Neural cell (in vitro differentiated cells): Measurements from ENCODE around the gene TIMM17B. TPM values are rescaled to one million over a fixed set of nuclear protein-coding genes. Genes with fewer than 3 reads are reported as not detected.

Experiments used
- H2AFZ ChIP-seq: fragments of 200-600, 300-800 bp; sonication (generic), shearing (Covaris generic); 2 replicates; pipeline ENCODE4 v1.6.0; 2014; ENCODE audit warnings: low read depth, mild to moderate bottlenecking, antibody characterized with exemption, low read length, moderate library complexity
- H3F3A ChIP-seq: fragments of 200-600 bp; shearing (Covaris generic); 2 replicates; pipeline ENCODE4 v1.6.1; 2016; ENCODE audit warnings: mild to moderate bottlenecking, moderate library complexity, mixed read lengths, antibody characterized with exemption, low read length; ENCODE audit not compliant: insufficient read depth, poor library complexity, severe bottlenecking
- H3K27ac ChIP-seq: fragments of 200-600, 300-800 bp; sonication (generic), shearing (Covaris generic); 2 replicates; pipeline ENCODE4 v1.5.1; 2014; ENCODE audit warnings: mild to moderate bottlenecking, low read length, moderate library complexity
- H3K27me3 ChIP-seq: fragments of 300-800, 200-600 bp; sonication (generic), shearing (Covaris generic); 2 replicates; pipeline ENCODE4 v1.6.0; 2014; ENCODE audit warnings: mild to moderate bottlenecking, low read depth, low read length, moderate library complexity; ENCODE audit not compliant: insufficient read depth
- H3K36me3 ChIP-seq: fragments of 300-800, 200-600 bp; sonication (generic), shearing (Covaris generic); 2 replicates; pipeline ENCODE4 v1.5.1; 2014; ENCODE audit warnings: mild to moderate bottlenecking, antibody characterized with exemption, low read length, moderate library complexity; ENCODE audit not compliant: insufficient read depth
- H3K4me2 ChIP-seq: fragments of 300-800, 200-600 bp; sonication (generic), shearing (Covaris generic); 2 replicates; pipeline ENCODE4 v1.6.0; 2014; ENCODE audit warnings: mild to moderate bottlenecking, low read length
- H3K4me3 ChIP-seq: fragments of 300-800, 200-600 bp; sonication (generic), shearing (Covaris generic); 2 replicates; pipeline ENCODE4 v1.5.1; 2014; ENCODE audit warnings: mild to moderate bottlenecking, low read length, moderate library complexity
- H3K79me2 ChIP-seq: fragments of 200-600 bp; shearing (Covaris generic); replicated peaks from 2 replicates; pipeline ENCODE4 v1.6.0; 2014; ENCODE audit warnings: mild to moderate bottlenecking, low read length, moderate library complexity; ENCODE audit not compliant: insufficient read depth
- H3K9ac ChIP-seq: fragments of 300-800, 200-600 bp; sonication (generic), shearing (Covaris generic); 2 replicates; pipeline ENCODE4 v1.6.1; 2016; ENCODE audit warnings: mild to moderate bottlenecking, low read length, mixed read lengths
- H3K9me2 ChIP-seq: fragments of 200-600 bp; shearing (Covaris generic); 2 replicates; pipeline ENCODE4 v1.6.1; 2016; ENCODE audit warnings: mild to moderate bottlenecking, low read length, mixed read lengths; ENCODE audit not compliant: insufficient read depth
- H3K9me3 ChIP-seq: fragments of 200-600, 300-800 bp; sonication (generic), shearing (Covaris generic); 2 replicates; pipeline ENCODE4 v1.6.1; 2016; ENCODE audit warnings: mild to moderate bottlenecking, mixed run types, low read length, moderate library complexity, mixed read lengths
- H4K20me1 ChIP-seq: fragments of 200-600 bp; shearing (Covaris generic); 2 replicates; pipeline ENCODE4 v1.6.1; 2016; ENCODE audit warnings: mild to moderate bottlenecking, mixed run types; ENCODE audit not compliant: insufficient read depth
- EP300 ChIP-seq: fragments of 450-650 bp; conservative IDR thresholded peaks from 2 replicates; pipeline ENCODE4 v1.6.1; 2014; ENCODE audit warnings: antibody characterized with exemption, mild to moderate bottlenecking, moderate library complexity; ENCODE audit not compliant: poor library complexity, severe bottlenecking
- EZH2 ChIP-seq: fragments of 200-600, 300-800 bp; shearing (Covaris generic), sonication (generic); IDR thresholded peaks from 2 replicates; pipeline ENCODE4 v1.6.1; 2014; ENCODE audit warnings: antibody characterized with exemption, low read length, borderline replicate concordance, mild to moderate bottlenecking; ENCODE audit not compliant: insufficient read depth, poor library complexity, severe bottlenecking
- MXI1 ChIP-seq: fragments of 450-650 bp; conservative IDR thresholded peaks from 2 replicates; pipeline ENCODE4 v1.6.1; 2014; ENCODE audit warnings: antibody characterized with exemption, mild to moderate bottlenecking; ENCODE audit not compliant: poor library complexity, severe bottlenecking
- POLR2AphosphoS5 ChIP-seq: IDR thresholded peaks from 2 replicates; pipeline ENCODE4 v1.6.1; 2012
- RAD21 ChIP-seq: fragments of 450-650 bp; conservative IDR thresholded peaks from 2 replicates; pipeline ENCODE4 v1.6.1; 2014; ENCODE audit warnings: antibody characterized with exemption, mild to moderate bottlenecking, moderate library complexity
- REST ChIP-seq: IDR thresholded peaks from 2 replicates; pipeline ENCODE4 v1.6.1; 2012; ENCODE audit warnings: borderline replicate concordance
- SMC3 ChIP-seq: fragments of 450-650 bp; conservative IDR thresholded peaks from 2 replicates; pipeline ENCODE4 v1.6.1; 2014; ENCODE audit warnings: antibody characterized with exemption, mild to moderate bottlenecking, moderate library complexity; ENCODE audit not compliant: poor library complexity
- TAF1 ChIP-seq: IDR thresholded peaks from 2 replicates; pipeline ENCODE4 v1.6.1; 2012; ENCODE audit warnings: low read depth
- polyA plus RNA-seq: library from polyadenylated mRNA; depleted of rRNA; stranded (reverse); fragments of >200 nt; gene quantifications from 2 replicates; pipeline ENCODE4 v1.2.3, GENCODE V29; 2014
- TF ChIP-seq, protein P1 (sequence below): fragments of 450-650 bp; IDR thresholded peaks from 2 replicates; pipeline ENCODE4 v1.5.1; 2014; ENCODE audit warnings: antibody characterized with exemption, mild to moderate bottlenecking, moderate library complexity; ENCODE audit not compliant: poor library complexity, severe bottlenecking

The TIMM17B gene
- polyA plus RNA-seq, 1 donor from 2014 or later: 131 TPM

GRCh38 chrX:48938721-48939425, 41.3 kb upstream of the TIMM17B start:
- Histone ChIP-seq H3K79me2 (no peaks in the 10 kb centered on the region), H3K9me2 (no peaks in the 10 kb centered on the region), H3K4me2 (no peak overlapping the region), H3K27ac (no peak overlapping the region), H3K9me3 (no peaks in the 10 kb centered on the region), H3K4me3 (no peak overlapping the region), H3K36me3 (no peaks in the 10 kb centered on the region), H2AFZ (no peak overlapping the region), H4K20me1 (no peaks in the 10 kb centered on the region), H3K27me3 (no peaks in the 10 kb centered on the region), H3F3A (no peaks in the 10 kb centered on the region), H3K9ac (no peak overlapping the region)
- TF ChIP-seq RAD21 (no peak), EZH2 (no peak), SMC3 (no peak), REST (no peak), TAF1 (no peak), POLR2AphosphoS5 (no peak), EP300 (no peak), MXI1 (no peak)
- TF ChIP-seq, protein P1, sequence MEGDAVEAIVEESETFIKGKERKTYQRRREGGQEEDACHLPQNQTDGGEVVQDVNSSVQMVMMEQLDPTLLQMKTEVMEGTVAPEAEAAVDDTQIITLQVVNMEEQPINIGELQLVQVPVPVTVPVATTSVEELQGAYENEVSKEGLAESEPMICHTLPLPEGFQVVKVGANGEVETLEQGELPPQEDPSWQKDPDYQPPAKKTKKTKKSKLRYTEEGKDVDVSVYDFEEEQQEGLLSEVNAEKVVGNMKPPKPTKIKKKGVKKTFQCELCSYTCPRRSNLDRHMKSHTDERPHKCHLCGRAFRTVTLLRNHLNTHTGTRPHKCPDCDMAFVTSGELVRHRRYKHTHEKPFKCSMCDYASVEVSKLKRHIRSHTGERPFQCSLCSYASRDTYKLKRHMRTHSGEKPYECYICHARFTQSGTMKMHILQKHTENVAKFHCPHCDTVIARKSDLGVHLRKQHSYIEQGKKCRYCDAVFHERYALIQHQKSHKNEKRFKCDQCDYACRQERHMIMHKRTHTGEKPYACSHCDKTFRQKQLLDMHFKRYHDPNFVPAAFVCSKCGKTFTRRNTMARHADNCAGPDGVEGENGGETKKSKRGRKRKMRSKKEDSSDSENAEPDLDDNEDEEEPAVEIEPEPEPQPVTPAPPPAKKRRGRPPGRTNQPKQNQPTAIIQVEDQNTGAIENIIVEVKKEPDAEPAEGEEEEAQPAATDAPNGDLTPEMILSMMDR: no peak

- no peak overlapping the region for H3K27ac ChIP-seq
- no peaks in the 10 kb centered on the region for H3F3A ChIP-seq
- no peak overlapping the region for H3K4me2 ChIP-seq
- H3K9me3 ChIP-seq: no peaks in the 10 kb centered on the region
- H3K79me2 ChIP-seq: no peaks in the 10 kb centered on the region
- no peak overlapping the region for H3K9ac ChIP-seq
- no peak overlapping the region for H3K4me3 ChIP-seq
- TF ChIP-seq RAD21: no peak
- TF ChIP-seq, protein P1: no peak
- TF ChIP-seq EP300: no peak
- no peak for TF ChIP-seq POLR2AphosphoS5
- TF ChIP-seq EZH2: no peak
- TF ChIP-seq MXI1: no peak
- TF ChIP-seq REST: no peak
- no peak for TF ChIP-seq SMC3
- no peak for TF ChIP-seq TAF1
- no peaks in the 10 kb centered on the region for H3K27me3 ChIP-seq
- no peaks in the 10 kb centered on the region for H3K36me3 ChIP-seq
- no peaks in the 10 kb centered on the region for H3K9me2 ChIP-seq
- H4K20me1 ChIP-seq: no peaks in the 10 kb centered on the region
- H2AFZ ChIP-seq: no peak overlapping the region
Measured at GRCh38 chrX:48937054-48937907, 39.7 kb upstream of the TIMM17B start.
